Tibial nerve (tissue), 4 donors: Measurements from ENCODE around the gene CLK3. TPM values are rescaled to one million over a fixed set of nuclear protein-coding genes. Genes with fewer than 3 reads are reported as not detected.

Experiments
- DNase-seq, 2 donors: peaks; one replicate each; pipeline ENCODE4 v3.0.0-alpha.2; 2019; ENCODE audit warnings: low spot score in 2 of 2
- H3K27ac ChIP-seq, 4 donors: fragments of 200-600 bp; sonication (generic) in 3 of 4; one replicate each; pipeline ENCODE4 v1.5.1; 2017 to 2019; ENCODE audit warnings: mild to moderate bottlenecking in 1 of 4
- H3K27me3 ChIP-seq, 2 donors: fragments of 200-600 bp; sonication (generic) in 1 of 2; one replicate each; pipeline versions ENCODE4 v1.5.1 to v1.6.0; 2017 to 2019
- H3K36me3 ChIP-seq, 3 donors: fragments of 200-600 bp; sonication (generic); one replicate each; pipeline ENCODE4 v1.5.1; 2018 to 2019
- H3K4me1 ChIP-seq, 4 donors: fragments of 200-600 bp; sonication (generic) in 3 of 4; one replicate each; pipeline ENCODE4 v1.5.1; 2017 to 2019
- H3K4me3 ChIP-seq, 4 donors: fragments of 200-600 bp; sonication (generic) in 3 of 4; one replicate each; pipeline ENCODE4 v1.5.1; 2017 to 2019; ENCODE audit warnings: mild to moderate bottlenecking in 1 of 4, moderate library complexity in 1 of 4
- H3K9me3 ChIP-seq, 4 donors: fragments of 200-600 bp; sonication (generic) in 3 of 4; one replicate each; pipeline ENCODE4 v1.5.1; 2017 to 2019
- CTCF ChIP-seq, 5 experiments: fragments of 200-600 bp in 3 of 5; fragments of 450-650 bp in 2 of 5; sonication (generic) in 3 of 5; IDR thresholded peaks; one replicate each; pipeline ENCODE4 v1.5.1; 2016 to 2019; ENCODE audit warnings: antibody characterized with exemption in 5 of 5, mild to moderate bottlenecking in 3 of 5, moderate library complexity in 2 of 5
- EP300 ChIP-seq, 2 donors: sonication (generic); formaldehyde crosslinking; IDR thresholded peaks; one replicate each; pipeline ENCODE4 v1.6.1; 2017; ENCODE audit warnings: antibody characterized with exemption in 2 of 2, mild to moderate bottlenecking in 1 of 2
- POLR2A ChIP-seq, 2 donors: fragments of 450-650 bp; IDR thresholded peaks; one replicate each; pipeline ENCODE4 v1.6.1; 2017; ENCODE audit warnings: antibody characterized with exemption in 2 of 2, mild to moderate bottlenecking in 2 of 2, moderate library complexity in 2 of 2
- WGBS, 2 donors: methylation state at CpG; one replicate each; pipeline ENCODE4 v1.1.5; 2018; 5-methylcytosine and 5-hydroxymethylcytosine counted together
- total RNA-seq, 4 donors: library from RNA; depleted of rRNA; stranded (reverse); fragments of >200 nt; gene quantifications; one replicate each; pipeline ENCODE4 v1.1.0, GENCODE V29; 2016

CLK3 gene
- total RNA-seq, 4 donors from 2014 or later, result 130 to 181 (median 138) TPM

DNA sequence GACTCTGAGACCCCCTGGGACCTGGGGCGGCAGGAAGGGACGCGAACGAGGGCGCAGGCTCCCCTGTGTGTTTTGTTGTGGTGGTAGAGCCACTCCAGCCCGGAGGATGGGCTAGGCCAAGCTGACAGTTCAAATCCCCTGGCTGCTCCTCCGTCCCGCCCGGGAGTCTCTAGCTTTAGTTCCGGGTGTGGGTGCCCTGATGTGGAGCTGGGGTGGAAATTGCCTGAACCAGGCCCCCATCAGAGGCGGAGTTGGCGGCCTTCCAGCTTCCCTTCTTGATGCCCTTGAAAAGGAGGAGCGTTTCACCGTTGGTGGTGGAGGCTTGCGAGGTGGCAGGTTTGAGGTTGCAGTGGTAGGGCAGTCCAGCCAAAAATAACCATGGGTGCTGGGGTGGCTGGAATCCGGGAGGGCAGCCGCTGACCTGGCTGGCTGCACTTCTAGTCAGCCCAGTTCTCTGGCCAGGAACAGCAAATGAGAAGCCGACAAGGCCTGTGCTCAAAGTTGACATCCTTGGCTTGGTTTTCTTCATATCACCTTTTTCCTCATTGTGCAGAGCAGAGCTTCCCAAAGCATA is 817 bp downstream of the CLK3 start:
- Histone ChIP-seq H3K4me3 (peak overlapping the region; percentile 74 to 100 (median 89)), H3K27ac (peak overlapping the region; percentile 93 to 99 (median 96)), H3K9me3 (no peaks in the 10 kb centered on the region), H3K27me3 (no peaks in the 10 kb centered on the region), H3K36me3 (peaks cover 0 to 27% (median 20%) of the 10 kb centered on the region in 3 donors), H3K4me1 (peaks cover 0 to 57% (median 33%) of the 10 kb centered on the region in 4 donors)
- WGBS, 2 donors, result 3% methylated on average over 15 to 18 of the region's 18 CpGs
- TF ChIP-seq CTCF (IDR thresholded peaks at IDR 0.05), result no peak
- TF ChIP-seq POLR2A (IDR thresholded peaks at IDR 0.05), result no peak
- no peak for TF ChIP-seq EP300 (IDR thresholded peaks at IDR 0.05)
- peak; percentile 57 to 65 for DNase-seq

- no peak for TF ChIP-seq EP300 (IDR thresholded peaks at IDR 0.05)
- TF ChIP-seq CTCF (IDR thresholded peaks at IDR 0.05), result no peak
- no peak for TF ChIP-seq POLR2A (IDR thresholded peaks at IDR 0.05)
- Histone ChIP-seq H3K4me3 (peak overlapping the region in 3 of 4 donors; percentile 74 to 100 (median 96)), H3K36me3 (peaks cover 0 to 33% (median 26%) of the 10 kb centered on the region in 3 donors), H3K27ac (peak overlapping the region in 3 of 4 donors; percentile 94 to 99 (median 98)), H3K9me3 (no peaks in the 10 kb centered on the region), H3K4me1 (peaks cover 0 to 58% (median 33%) of the 10 kb centered on the region in 4 donors), H3K27me3 (no peaks in the 10 kb centered on the region)
- no peak for DNase-seq
Measured at GRCh38 chr15:74616996-74617395, 1.4 kb downstream of the CLK3 start.

DNA sequence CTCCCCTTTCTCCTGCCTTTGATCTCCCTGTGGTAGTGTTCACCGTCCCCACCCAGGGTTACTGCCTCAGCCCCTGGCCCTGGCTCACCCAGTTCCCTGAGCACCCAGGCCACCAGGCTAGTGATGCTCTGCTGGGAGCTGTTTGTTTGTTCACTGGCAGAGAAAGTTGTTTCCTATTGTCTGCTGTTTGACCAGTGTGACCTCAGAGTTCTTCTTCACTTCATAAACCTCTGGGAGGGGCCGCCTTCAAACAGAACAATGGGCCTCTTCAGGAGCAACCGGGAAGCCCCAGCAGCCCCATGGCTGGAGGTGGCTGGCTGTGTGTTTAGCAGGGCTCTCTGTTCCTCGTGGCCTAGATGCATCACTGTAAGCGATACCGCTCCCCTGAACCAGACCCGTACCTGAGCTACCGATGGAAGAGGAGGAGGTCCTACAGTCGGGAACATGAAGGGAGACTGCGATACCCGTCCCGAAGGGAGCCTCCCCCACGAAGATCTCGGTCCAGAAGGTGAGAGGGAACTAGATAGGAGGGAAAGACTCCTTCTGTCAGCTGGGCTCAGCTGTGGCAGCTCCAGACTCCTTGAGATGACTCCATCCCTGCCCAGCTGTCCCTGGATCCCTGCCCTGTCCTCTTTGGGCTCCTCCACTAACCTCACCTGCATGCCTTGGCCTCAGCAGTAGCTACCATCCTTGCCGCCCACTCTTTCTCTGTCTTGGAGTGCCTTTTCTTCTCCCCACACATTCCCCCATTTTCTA is 3.4 kb downstream of the CLK3 start:
- no peak for DNase-seq
- Histone ChIP-seq H3K9me3 (no peaks in the 10 kb centered on the region), H3K4me3 (no peak overlapping the region), H3K4me1 (peaks cover 0 to 54% (median 30%) of the 10 kb centered on the region in 4 donors), H3K27me3 (no peaks in the 10 kb centered on the region), H3K36me3 (peaks cover 4 to 53% (median 43%) of the 10 kb centered on the region in 3 donors), H3K27ac (no peak overlapping the region)
- TF ChIP-seq EP300 (IDR thresholded peaks at IDR 0.05) (no peak), POLR2A (IDR thresholded peaks at IDR 0.05) (no peak), CTCF (IDR thresholded peaks at IDR 0.05) (no peak)
- 67 to 76% methylated on average over 13 to 15 of the region's 15 CpGs for WGBS, 2 donors

DNA sequence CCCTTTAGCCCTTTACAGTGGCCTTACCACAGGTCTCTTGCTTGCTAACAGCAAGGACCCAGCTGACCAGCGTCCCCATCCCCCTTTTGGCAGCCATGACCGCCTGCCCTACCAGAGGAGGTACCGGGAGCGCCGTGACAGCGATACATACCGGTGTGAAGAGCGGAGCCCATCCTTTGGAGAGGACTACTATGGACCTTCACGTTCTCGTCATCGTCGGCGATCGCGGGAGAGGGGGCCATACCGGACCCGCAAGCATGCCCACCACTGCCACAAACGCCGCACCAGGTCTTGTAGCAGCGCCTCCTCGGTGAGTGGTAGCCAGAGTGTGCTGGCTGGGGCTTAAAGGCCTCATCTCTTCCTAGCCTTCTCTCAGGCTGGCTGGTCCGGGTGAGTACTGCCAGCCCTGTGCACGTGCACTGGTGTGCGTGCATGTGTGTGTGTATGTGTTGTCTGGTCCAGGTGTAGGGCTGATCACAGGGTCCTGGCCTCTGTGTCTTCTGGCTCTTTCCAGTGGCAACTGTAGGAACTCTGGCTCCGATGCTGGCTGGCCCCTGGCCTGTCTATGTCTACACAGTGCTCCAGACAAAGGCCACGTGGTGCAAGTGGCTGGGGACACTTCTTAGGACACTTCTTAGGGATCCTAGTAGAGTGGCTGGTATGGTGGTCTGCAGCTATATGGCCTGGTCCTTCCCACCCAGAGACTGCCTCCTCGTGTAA is 4.4 kb downstream of the CLK3 start:
- no peak overlapping the region for H3K27ac ChIP-seq
- DNase-seq, result no peak
- H3K4me1 ChIP-seq, result peaks cover 0 to 50% (median 25%) of the 10 kb centered on the region in 4 donors
- H3K4me3 ChIP-seq, result no peak overlapping the region
- H3K9me3 ChIP-seq, result no peaks in the 10 kb centered on the region
- WGBS, 2 donors, result 89 to 95% methylated on average over 24 to 26 of the region's 27 CpGs
- TF ChIP-seq POLR2A (IDR thresholded peaks at IDR 0.05), result no peak
- TF ChIP-seq CTCF (IDR thresholded peaks at IDR 0.05), result no peak
- TF ChIP-seq EP300 (IDR thresholded peaks at IDR 0.05), result no peak
- no peaks in the 10 kb centered on the region for H3K27me3 ChIP-seq
- peaks cover 4 to 64% (median 52%) of the 10 kb centered on the region in 3 donors for H3K36me3 ChIP-seq
